WTC11 (cell line): Measurements from ENCODE around the gene SLC10A2.

Experiments used
- NR2C2 ChIP-seq: sonication (generic); formaldehyde crosslinking; IDR thresholded peaks from 2 replicates; pipeline ENCODE4 v1.8.0; 2022; ENCODE audit warnings: mild to moderate bottlenecking, missing genetic modification reagents
- ZNF423 ChIP-seq: fragments of 250-450 bp; sonication (Bioruptor Pico); IDR thresholded peaks from 2 replicates; pipeline ENCODE4 v2.1.2; 2022; ENCODE audit warnings: mild to moderate bottlenecking, moderate library complexity
- TF ChIP-seq, protein P1 (sequence below): sonication (generic); formaldehyde crosslinking; IDR thresholded peaks from 2 replicates; pipeline ENCODE4 v1.8.1; 2023; ENCODE audit warnings: mild to moderate bottlenecking, missing genetic modification reagents
- TF ChIP-seq, protein P2 (sequence below): fragments of 200-600 bp; IDR thresholded peaks from 2 replicates; pipeline ENCODE4 v1.8.0; 2022; ENCODE audit warnings: antibody characterized with exemption
- TF ChIP-seq, protein P3 (sequence below): sonication (generic); formaldehyde crosslinking; IDR thresholded peaks from 2 replicates; pipeline ENCODE4 v1.8.0; 2023; ENCODE audit warnings: missing genetic modification reagents
- TF ChIP-seq, protein P4 (sequence below): sonication (generic); formaldehyde crosslinking; IDR thresholded peaks from 2 replicates; pipeline ENCODE4 v1.8.1; 2022; ENCODE audit warnings: mild to moderate bottlenecking, moderate library complexity, missing genetic modification reagents
- TF ChIP-seq, protein P5 (sequence below): sonication (generic); formaldehyde crosslinking; IDR thresholded peaks from 2 replicates; pipeline ENCODE4 v1.8.1; 2023; ENCODE audit warnings: mild to moderate bottlenecking, missing genetic modification reagents, moderate library complexity
- TF ChIP-seq, protein P6 (sequence below): sonication (generic); formaldehyde crosslinking; IDR thresholded peaks from 2 replicates; pipeline ENCODE4 v1.8.1; 2022; ENCODE audit warnings: missing genetic modification reagents, borderline replicate concordance
- TF ChIP-seq, protein P7 (sequence below): sonication (generic); formaldehyde crosslinking; IDR thresholded peaks from 2 replicates; pipeline ENCODE4 v1.8.0; 2022; ENCODE audit warnings: mild to moderate bottlenecking, missing genetic modification reagents

DNA sequence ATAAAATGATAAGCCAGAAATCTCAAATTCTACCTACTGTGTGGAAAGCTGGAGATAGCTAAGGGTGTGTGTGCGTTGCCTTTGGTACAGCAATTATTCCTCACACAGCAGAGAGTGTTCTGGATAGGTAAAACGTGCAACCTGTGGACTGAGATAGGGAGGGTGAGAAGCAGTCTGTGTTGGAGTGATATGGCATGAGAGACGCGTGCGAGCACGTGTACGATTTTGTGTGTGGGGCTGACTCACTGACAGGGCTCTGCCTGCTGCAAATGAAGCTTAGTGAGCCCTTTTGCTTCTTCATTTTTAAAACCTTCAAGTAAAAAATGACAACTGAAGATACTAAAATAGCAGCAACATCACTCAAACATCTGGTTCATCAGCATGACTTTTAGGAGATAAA is 35.7 kb upstream of the SLC10A2 start:
- TF ChIP-seq, protein P1, sequence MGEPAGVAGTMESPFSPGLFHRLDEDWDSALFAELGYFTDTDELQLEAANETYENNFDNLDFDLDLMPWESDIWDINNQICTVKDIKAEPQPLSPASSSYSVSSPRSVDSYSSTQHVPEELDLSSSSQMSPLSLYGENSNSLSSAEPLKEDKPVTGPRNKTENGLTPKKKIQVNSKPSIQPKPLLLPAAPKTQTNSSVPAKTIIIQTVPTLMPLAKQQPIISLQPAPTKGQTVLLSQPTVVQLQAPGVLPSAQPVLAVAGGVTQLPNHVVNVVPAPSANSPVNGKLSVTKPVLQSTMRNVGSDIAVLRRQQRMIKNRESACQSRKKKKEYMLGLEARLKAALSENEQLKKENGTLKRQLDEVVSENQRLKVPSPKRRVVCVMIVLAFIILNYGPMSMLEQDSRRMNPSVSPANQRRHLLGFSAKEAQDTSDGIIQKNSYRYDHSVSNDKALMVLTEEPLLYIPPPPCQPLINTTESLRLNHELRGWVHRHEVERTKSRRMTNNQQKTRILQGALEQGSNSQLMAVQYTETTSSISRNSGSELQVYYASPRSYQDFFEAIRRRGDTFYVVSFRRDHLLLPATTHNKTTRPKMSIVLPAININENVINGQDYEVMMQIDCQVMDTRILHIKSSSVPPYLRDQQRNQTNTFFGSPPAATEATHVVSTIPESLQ (CRISPR knock-in tag) = no peak
- TF ChIP-seq NR2C2 (CRISPR knock-in tag) (no peak), ZNF423 (CRISPR knock-in tag) (no peak)
- TF ChIP-seq, protein P2, sequence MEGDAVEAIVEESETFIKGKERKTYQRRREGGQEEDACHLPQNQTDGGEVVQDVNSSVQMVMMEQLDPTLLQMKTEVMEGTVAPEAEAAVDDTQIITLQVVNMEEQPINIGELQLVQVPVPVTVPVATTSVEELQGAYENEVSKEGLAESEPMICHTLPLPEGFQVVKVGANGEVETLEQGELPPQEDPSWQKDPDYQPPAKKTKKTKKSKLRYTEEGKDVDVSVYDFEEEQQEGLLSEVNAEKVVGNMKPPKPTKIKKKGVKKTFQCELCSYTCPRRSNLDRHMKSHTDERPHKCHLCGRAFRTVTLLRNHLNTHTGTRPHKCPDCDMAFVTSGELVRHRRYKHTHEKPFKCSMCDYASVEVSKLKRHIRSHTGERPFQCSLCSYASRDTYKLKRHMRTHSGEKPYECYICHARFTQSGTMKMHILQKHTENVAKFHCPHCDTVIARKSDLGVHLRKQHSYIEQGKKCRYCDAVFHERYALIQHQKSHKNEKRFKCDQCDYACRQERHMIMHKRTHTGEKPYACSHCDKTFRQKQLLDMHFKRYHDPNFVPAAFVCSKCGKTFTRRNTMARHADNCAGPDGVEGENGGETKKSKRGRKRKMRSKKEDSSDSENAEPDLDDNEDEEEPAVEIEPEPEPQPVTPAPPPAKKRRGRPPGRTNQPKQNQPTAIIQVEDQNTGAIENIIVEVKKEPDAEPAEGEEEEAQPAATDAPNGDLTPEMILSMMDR = no peak
- TF ChIP-seq, protein P3, sequence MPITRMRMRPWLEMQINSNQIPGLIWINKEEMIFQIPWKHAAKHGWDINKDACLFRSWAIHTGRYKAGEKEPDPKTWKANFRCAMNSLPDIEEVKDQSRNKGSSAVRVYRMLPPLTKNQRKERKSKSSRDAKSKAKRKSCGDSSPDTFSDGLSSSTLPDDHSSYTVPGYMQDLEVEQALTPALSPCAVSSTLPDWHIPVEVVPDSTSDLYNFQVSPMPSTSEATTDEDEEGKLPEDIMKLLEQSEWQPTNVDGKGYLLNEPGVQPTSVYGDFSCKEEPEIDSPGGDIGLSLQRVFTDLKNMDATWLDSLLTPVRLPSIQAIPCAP = no peak
- TF ChIP-seq, protein P4, sequence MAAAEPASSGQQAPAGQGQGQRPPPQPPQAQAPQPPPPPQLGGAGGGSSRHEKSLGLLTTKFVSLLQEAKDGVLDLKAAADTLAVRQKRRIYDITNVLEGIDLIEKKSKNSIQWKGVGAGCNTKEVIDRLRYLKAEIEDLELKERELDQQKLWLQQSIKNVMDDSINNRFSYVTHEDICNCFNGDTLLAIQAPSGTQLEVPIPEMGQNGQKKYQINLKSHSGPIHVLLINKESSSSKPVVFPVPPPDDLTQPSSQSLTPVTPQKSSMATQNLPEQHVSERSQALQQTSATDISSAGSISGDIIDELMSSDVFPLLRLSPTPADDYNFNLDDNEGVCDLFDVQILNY (CRISPR knock-in tag) = no peak
- TF ChIP-seq, protein P5, sequence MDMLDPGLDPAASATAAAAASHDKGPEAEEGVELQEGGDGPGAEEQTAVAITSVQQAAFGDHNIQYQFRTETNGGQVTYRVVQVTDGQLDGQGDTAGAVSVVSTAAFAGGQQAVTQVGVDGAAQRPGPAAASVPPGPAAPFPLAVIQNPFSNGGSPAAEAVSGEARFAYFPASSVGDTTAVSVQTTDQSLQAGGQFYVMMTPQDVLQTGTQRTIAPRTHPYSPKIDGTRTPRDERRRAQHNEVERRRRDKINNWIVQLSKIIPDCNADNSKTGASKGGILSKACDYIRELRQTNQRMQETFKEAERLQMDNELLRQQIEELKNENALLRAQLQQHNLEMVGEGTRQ = no peak
- TF ChIP-seq, protein P6, sequence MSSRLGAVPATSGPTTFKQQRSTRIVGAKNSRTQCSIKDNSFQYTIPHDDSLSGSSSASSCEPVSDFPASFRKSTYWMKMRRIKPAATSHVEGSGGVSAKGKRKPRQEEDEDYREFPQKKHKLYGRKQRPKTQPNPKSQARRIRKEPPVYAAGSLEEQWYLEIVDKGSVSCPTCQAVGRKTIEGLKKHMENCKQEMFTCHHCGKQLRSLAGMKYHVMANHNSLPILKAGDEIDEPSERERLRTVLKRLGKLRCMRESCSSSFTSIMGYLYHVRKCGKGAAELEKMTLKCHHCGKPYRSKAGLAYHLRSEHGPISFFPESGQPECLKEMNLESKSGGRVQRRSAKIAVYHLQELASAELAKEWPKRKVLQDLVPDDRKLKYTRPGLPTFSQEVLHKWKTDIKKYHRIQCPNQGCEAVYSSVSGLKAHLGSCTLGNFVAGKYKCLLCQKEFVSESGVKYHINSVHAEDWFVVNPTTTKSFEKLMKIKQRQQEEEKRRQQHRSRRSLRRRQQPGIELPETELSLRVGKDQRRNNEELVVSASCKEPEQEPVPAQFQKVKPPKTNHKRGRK = no peak
- TF ChIP-seq, protein P7, sequence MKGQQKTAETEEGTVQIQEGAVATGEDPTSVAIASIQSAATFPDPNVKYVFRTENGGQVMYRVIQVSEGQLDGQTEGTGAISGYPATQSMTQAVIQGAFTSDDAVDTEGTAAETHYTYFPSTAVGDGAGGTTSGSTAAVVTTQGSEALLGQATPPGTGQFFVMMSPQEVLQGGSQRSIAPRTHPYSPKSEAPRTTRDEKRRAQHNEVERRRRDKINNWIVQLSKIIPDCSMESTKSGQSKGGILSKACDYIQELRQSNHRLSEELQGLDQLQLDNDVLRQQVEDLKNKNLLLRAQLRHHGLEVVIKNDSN (CRISPR knock-in tag) = no peak
